ENCODE measurements around the gene TUBB4B. TPM values are rescaled to one million over a fixed set of nuclear protein-coding genes. Genes with fewer than 3 reads are reported as not detected.

TUBB4B gene
- total RNA-seq, 1 donor from 2014 or later, result 208 TPM

DNA sequence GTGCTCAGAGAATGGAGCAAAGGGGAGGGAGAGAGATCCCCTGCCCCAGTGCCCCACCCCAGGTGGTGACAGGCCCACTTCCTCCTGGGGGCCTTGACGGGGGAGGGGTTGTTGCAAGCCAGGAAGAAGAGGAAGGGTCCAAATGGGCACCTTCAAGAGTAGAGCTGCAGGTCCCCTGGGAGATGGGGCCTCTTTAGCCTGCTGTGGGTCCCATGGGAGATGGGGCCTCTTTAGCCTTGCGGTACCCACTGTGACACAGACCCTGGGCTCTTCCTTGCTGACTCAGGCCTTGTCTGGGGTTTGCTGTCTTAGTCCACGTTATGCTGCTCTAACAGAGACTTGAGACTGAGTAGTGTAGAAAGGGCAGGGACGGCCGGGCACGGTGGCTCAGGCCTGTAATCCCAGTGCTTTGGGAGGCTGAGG, 26.9 kb downstream of the TUBB4B start:
- intact Hi-C loops (cut with DNase I), result no loop called here
- H3K27me3 ChIP-seq (ENCODE audit: low read depth), result no peaks in the 10 kb centered on the region
- H3K27ac ChIP-seq, result peak overlapping the region; percentile 70
- DNase-seq (no peak), ATAC-seq (no peak)
- no peak overlapping the region for H3K4me3 ChIP-seq
- TF ChIP-seq, protein P1, sequence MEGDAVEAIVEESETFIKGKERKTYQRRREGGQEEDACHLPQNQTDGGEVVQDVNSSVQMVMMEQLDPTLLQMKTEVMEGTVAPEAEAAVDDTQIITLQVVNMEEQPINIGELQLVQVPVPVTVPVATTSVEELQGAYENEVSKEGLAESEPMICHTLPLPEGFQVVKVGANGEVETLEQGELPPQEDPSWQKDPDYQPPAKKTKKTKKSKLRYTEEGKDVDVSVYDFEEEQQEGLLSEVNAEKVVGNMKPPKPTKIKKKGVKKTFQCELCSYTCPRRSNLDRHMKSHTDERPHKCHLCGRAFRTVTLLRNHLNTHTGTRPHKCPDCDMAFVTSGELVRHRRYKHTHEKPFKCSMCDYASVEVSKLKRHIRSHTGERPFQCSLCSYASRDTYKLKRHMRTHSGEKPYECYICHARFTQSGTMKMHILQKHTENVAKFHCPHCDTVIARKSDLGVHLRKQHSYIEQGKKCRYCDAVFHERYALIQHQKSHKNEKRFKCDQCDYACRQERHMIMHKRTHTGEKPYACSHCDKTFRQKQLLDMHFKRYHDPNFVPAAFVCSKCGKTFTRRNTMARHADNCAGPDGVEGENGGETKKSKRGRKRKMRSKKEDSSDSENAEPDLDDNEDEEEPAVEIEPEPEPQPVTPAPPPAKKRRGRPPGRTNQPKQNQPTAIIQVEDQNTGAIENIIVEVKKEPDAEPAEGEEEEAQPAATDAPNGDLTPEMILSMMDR (IDR thresholded peaks at IDR 0.05), result no peak
- H3K9me3 ChIP-seq, result no peaks in the 10 kb centered on the region
- H3K36me3 ChIP-seq, result peaks cover 78% of the 10 kb centered on the region
- H3K4me1 ChIP-seq, result peaks cover 41% of the 10 kb centered on the region

DNA sequence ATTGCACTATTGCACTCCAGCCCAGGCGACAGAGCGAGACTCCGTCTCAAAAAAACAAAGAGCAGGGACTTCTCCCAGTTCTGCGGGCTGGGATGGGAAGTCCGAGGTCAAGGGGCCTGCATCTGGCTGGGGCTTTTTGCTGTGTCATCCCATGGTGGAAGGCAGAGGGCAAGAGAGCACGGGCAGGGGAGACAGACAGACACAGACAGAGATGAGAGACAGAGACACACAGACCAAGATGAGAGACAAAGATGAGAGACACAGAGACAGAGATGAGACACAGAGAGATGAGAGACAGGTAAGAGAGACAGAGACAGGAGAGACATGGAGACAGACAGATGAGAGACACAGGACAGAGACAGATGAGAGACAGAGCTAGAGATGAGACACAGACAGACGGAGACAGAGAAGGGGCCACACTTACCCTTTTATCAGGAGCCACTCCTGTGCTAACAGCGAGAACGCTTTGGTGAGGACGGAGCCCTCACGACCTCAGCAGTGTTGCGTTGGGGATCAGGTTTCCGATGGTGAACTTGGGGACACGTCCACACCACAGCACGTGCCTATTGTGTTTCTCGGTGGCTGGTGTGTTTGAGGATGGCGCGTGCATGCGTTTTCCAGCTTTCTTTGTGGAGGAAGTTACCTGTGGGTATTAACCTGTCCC, 27.6 kb downstream of the TUBB4B start:
- ATAC-seq, result peak; percentile 3 to 15
- DNase-seq, result no peak
- Histone ChIP-seq H3K27me3 (ENCODE audit: low read depth) (no peaks in the 10 kb centered on the region), H3K4me1 (peaks cover 41% of the 10 kb centered on the region), H3K36me3 (peaks cover 80% of the 10 kb centered on the region), H3K27ac (peak overlapping the region; percentile 70), H3K4me3 (peak overlapping the region; percentile 15), H3K9me3 (no peaks in the 10 kb centered on the region)
- intact Hi-C loops (cut with DNase I), result no loop called here
- TF ChIP-seq, protein P1 (IDR thresholded peaks at IDR 0.05), result no peak

DNA sequence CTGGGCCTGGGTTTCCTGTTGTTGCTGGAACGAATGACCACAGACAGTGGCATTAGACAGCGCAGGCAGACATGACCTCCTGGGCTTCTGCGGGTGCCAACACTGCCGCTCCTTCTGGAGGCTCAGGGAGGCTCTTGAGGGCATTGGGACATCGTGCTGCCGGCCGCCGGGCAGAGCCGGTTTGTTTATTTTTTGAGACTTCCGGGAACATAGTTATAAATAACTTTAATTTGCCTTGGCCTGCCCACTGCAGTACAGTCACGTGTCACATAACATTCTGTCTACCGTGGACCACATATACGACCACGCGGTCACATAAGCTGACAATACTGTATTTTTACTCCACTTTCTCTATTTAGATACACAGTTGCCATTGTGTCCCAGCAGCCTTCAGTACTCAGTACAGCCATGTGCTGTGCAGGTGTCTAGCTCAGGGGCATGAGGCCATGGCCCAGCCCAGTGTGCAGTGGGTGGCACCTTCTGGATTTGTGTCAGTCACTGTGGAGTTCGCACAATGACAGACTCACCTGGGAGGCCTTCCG, 28.2 kb downstream of the TUBB4B start:
- Histone ChIP-seq H3K9me3 (no peaks in the 10 kb centered on the region), H3K27me3 (ENCODE audit: low read depth) (no peaks in the 10 kb centered on the region), H3K27ac (peak overlapping the region; percentile 70), H3K4me1 (peaks cover 41% of the 10 kb centered on the region), H3K4me3 (peak overlapping the region; percentile 15), H3K36me3 (peaks cover 74% of the 10 kb centered on the region)
- intact Hi-C loops (cut with DNase I), result no loop called here
- TF ChIP-seq, protein P1 (IDR thresholded peaks at IDR 0.05), result no peak
- peak; percentile 81 to 87 for ATAC-seq
- DNase-seq, result peak; percentile 84

DNA sequence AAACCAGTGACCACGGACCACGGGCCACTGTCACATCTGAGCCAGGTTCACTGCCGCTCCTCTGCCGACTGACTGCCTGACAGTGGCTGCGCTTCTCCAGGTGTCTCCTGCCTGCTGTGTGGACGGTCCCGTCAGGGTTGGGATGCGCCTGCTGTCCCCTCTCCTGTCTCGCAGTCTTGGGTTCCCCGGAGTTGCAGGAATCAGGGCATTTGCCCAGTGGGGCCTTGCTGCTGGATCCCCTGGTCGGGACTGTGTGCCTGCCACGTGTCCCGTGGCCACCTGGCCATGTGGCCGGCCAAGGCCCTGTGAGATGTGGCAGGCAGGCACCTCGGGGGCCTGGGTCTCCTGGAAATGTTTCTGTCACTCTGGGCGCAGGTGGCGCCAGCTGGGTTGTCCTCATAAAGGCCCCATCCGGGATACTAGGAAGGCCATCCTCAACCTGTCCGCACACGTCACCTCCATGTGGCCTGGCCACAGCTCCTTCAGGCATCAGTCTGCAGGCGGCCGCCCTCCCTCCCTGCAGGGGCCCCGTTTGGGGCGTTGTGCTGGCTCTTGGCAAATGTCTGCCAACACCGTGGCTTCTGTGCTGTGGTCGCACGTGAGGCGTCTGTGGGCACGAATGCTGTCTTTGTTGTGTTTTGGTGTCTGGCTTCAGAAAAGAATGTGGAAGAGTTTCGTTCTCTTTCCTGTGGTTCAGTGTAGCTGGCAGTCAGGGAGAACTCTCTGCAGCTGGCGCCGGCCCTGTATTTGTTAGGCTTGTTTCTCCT, 30.0 kb downstream of the TUBB4B start:
- TF ChIP-seq, protein P1 (IDR thresholded peaks at IDR 0.05), result no peak
- DNase-seq (no peak), ATAC-seq (no peak)
- intact Hi-C loops (cut with DNase I), result no loop called here
- no peaks in the 10 kb centered on the region for H3K27me3 ChIP-seq (ENCODE audit: low read depth)
- no peak overlapping the region for H3K27ac ChIP-seq
- peaks cover 56% of the 10 kb centered on the region for H3K36me3 ChIP-seq
- H3K4me1 ChIP-seq, result peaks cover 52% of the 10 kb centered on the region
- no peaks in the 10 kb centered on the region for H3K9me3 ChIP-seq
- no peak overlapping the region for H3K4me3 ChIP-seq

DNA sequence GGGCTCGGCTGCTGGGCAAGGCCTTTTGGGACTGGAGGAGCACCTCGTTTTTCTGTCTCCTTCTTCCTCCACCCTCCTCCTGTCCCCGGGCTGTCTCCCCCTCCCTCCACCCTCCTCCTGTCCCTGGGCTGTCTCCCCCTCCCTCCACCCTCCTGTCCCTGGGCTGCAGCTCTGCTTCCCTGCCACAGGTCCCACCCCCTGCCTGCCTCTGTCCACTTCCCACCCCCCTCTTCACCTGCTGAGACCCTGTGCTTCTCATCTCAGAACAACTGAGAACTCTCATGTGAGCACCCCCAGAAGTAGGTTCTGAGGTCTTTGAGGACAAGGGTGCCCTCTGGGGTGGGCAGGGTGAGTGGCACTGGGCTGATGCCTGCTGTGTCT, 30.6 kb downstream of the TUBB4B start:
- H3K36me3 ChIP-seq, result peaks cover 50% of the 10 kb centered on the region
- no peaks in the 10 kb centered on the region for H3K9me3 ChIP-seq
- no peaks in the 10 kb centered on the region for H3K27me3 ChIP-seq (ENCODE audit: low read depth)
- ATAC-seq, result no peak
- no peak overlapping the region for H3K27ac ChIP-seq
- TF ChIP-seq, protein P1 (IDR thresholded peaks at IDR 0.05), result no peak
- H3K4me3 ChIP-seq, result no peak overlapping the region
- H3K4me1 ChIP-seq, result peaks cover 57% of the 10 kb centered on the region
- DNase-seq, result no peak
- intact Hi-C loops (cut with DNase I), result no loop called here
